ENCODE measurements around the gene PWWP2A.
"Not testable (repeated sequence)": the region's sequence is repeated elsewhere in the genome, so short reads cannot be mapped to it uniquely, and the experiment has no call there.

Gene PWWP2A

GRCh38 chr5:160151017-160151416, 31.8 kb upstream of the PWWP2A start:
- TF ChIP-seq ZFX (IDR thresholded peaks at IDR 0.05) = no peak
- no peak overlapping the region for H3K27ac ChIP-seq

- H3K27ac ChIP-seq = no peak overlapping the region
- TF ChIP-seq ZFX (IDR thresholded peaks at IDR 0.05) (no peak), CTCF (conservative IDR thresholded peaks at IDR 0.05) (no peak)
These were observed 31.1 kb upstream of the PWWP2A start for GRCh38 chr5:160150381-160150780.

GRCh38 chr5:160144436-160144835, 25.2 kb upstream of the PWWP2A start:
- H3K27ac ChIP-seq = not testable (repeated sequence)

GRCh38 chr5:160134332-160134731, 15.1 kb upstream of the PWWP2A start:
- TF ChIP-seq ZFX (IDR thresholded peaks at IDR 0.05) (no peak), CTCF (conservative IDR thresholded peaks at IDR 0.05) (no peak)

GRCh38 chr5:160133918-160134304, 14.7 kb upstream of the PWWP2A start:
- no peak overlapping the region for H3K27ac ChIP-seq
- TF ChIP-seq CTCF (conservative IDR thresholded peaks at IDR 0.05) = no peak
- no peak for TF ChIP-seq ZFX (IDR thresholded peaks at IDR 0.05)

More at GRCh38 chr5:160134332-160134731, 15.1 kb upstream of the PWWP2A start:
- no peak overlapping the region for H3K27ac ChIP-seq

- TF ChIP-seq CTCF (conservative IDR thresholded peaks at IDR 0.05) (no peak), ZFX (IDR thresholded peaks at IDR 0.05) (no peak)
- no peak overlapping the region for H3K27ac ChIP-seq
These were observed 14.0 kb upstream of the PWWP2A start for GRCh38 chr5:160133071-160133917.

- TF ChIP-seq ZFX (IDR thresholded peaks at IDR 0.05) = no peak
- TF ChIP-seq CTCF (conservative IDR thresholded peaks at IDR 0.05) = no peak
These were observed 10.6 kb upstream of the PWWP2A start for GRCh38 chr5:160129841-160130240.

GRCh38 chr5:160128632-160129031, 9.4 kb upstream of the PWWP2A start:
- TF ChIP-seq CTCF (conservative IDR thresholded peaks at IDR 0.05) (no peak), ZFX (IDR thresholded peaks at IDR 0.05) (no peak)
- no peak overlapping the region for H3K27ac ChIP-seq

More at GRCh38 chr5:160129841-160130240, 10.6 kb upstream of the PWWP2A start:
- no peak overlapping the region for H3K27ac ChIP-seq
